Esophagus squamous epithelium (tissue), 5 donors: ENCODE results near the gene KIRREL1. TPM values are rescaled to one million over a fixed set of nuclear protein-coding genes. Genes with fewer than 3 reads are reported as not detected.

Experiments used
- DNase-seq: peaks from one replicate; lab custom pipeline; 2025; lab: John Stamatoyannopoulos, UW
- H3K27ac ChIP-seq, 4 donors: fragments of 200-600 bp; sonication (generic); one replicate each; pipeline ENCODE4 v1.5.1; 2016 to 2019; ENCODE audit warnings: mild to moderate bottlenecking in 1 of 4
- H3K27me3 ChIP-seq, 4 donors: fragments of 200-600 bp; sonication (generic); 1 replicate in 3 of 4; 2 replicates in 1 of 4; pipeline versions ENCODE4 v1.5.1 to v1.6.0; 2017 to 2021; ENCODE audit warnings: antibody characterized with exemption in 1 of 4
- H3K36me3 ChIP-seq, 3 donors: fragments of 200-600 bp; sonication (generic); one replicate each; pipeline ENCODE4 v1.5.1; 2016 to 2019
- H3K4me1 ChIP-seq, 3 donors: fragments of 200-600 bp; sonication (generic); one replicate each; pipeline ENCODE4 v1.5.1; 2017 to 2019
- H3K4me3 ChIP-seq, 4 donors: fragments of 200-600 bp; sonication (generic); 1 replicate in 3 of 4; 2 replicates in 1 of 4; pipeline ENCODE4 v1.5.1; 2016 to 2019; ENCODE audit warnings: mild to moderate bottlenecking in 2 of 4, moderate library complexity in 1 of 4
- H3K9me3 ChIP-seq, 3 donors: fragments of 200-600 bp; sonication (generic); one replicate each; pipeline ENCODE4 v1.5.1; 2016 to 2019
- CTCF ChIP-seq, 6 experiments: fragments of 450-650 bp in 4 of 6; fragments of 200-600 bp in 2 of 6; sonication (generic) in 2 of 6; IDR thresholded peaks; one replicate each; pipeline ENCODE4 v1.5.1; 2016 to 2019; ENCODE audit warnings: antibody characterized with exemption in 6 of 6, mild to moderate bottlenecking in 4 of 6, moderate library complexity in 4 of 6
- POLR2A ChIP-seq, 4 donors: fragments of 450-650 bp; IDR thresholded peaks; one replicate each; pipeline ENCODE4 v1.6.1; 2017; ENCODE audit warnings: antibody characterized with exemption in 4 of 4, mild to moderate bottlenecking in 4 of 4, moderate library complexity in 3 of 4
- WGBS, 2 donors: methylation state at CpG; one replicate each; pipeline ENCODE4 v1.1.5; 2018; 5-methylcytosine and 5-hydroxymethylcytosine counted together
- intact Hi-C: fragments of 100-400 bp; cut with DNase I; formaldehyde crosslinking; loops from one replicate; pipeline ENCODE4 v1.15.0; 2022
- total RNA-seq, 4 donors: library from RNA; depleted of rRNA; stranded (reverse); fragments of >200 nt; gene quantifications; one replicate each; pipeline ENCODE4 v1.1.0, GENCODE V29; 2016
- donor health status: DM: yes; HTN: yes; CAD: no.

Gene KIRREL1
- total RNA-seq, 4 donors from 2014 or later: 3.6 to 18.9 (median 15.2) TPM

GRCh38 chr1:158147401-158147800 is 154.0 kb downstream of the KIRREL1 start:
- no peaks in the 10 kb centered on the region for H3K36me3 ChIP-seq
- H3K9me3 ChIP-seq: no peaks in the 10 kb centered on the region
- WGBS, 2 donors: 45 to 55% methylated on average over 2 of the region's 2 CpGs
- no peaks in the 10 kb centered on the region for H3K27me3 ChIP-seq
- no peak for DNase-seq
- peaks cover 10 to 43% (median 10%) of the 10 kb centered on the region in 3 donors for H3K4me1 ChIP-seq
- intact Hi-C loops: no loop called here
- TF ChIP-seq CTCF (IDR thresholded peaks at IDR 0.05): no peak
- no peak for TF ChIP-seq POLR2A (IDR thresholded peaks at IDR 0.05)
- no peak overlapping the region for H3K4me3 ChIP-seq
- peak overlapping the region in 2 of 4 donors; percentile 54 to 84 for H3K27ac ChIP-seq

GRCh38 chr1:158147869-158148268 is 154.4 kb downstream of the KIRREL1 start:
- DNase-seq: no peak
- H3K4me1 ChIP-seq: peaks cover 10 to 43% (median 10%) of the 10 kb centered on the region in 3 donors
- H3K27ac ChIP-seq: peak overlapping the region in 2 of 4 donors; percentile 54 to 84
- 82 to 83% methylated on average over 3 of the region's 3 CpGs for WGBS, 2 donors
- H3K4me3 ChIP-seq: no peak overlapping the region
- no peaks in the 10 kb centered on the region for H3K27me3 ChIP-seq
- intact Hi-C loops: no loop called here
- H3K36me3 ChIP-seq: no peaks in the 10 kb centered on the region
- H3K9me3 ChIP-seq: no peaks in the 10 kb centered on the region
- TF ChIP-seq CTCF (IDR thresholded peaks at IDR 0.05) (no peak), POLR2A (IDR thresholded peaks at IDR 0.05) (peak in 1 of 4 donors; percentile 10)

- peak overlapping the region in 2 of 4 donors; percentile 54 to 84 for H3K27ac ChIP-seq
- no peak overlapping the region for H3K4me3 ChIP-seq
- no peaks in the 10 kb centered on the region for H3K27me3 ChIP-seq
- TF ChIP-seq POLR2A (IDR thresholded peaks at IDR 0.05) (no peak), CTCF (IDR thresholded peaks at IDR 0.05) (no peak)
- 67 to 75% methylated on average over 1 of the region's 1 CpG for WGBS, 2 donors
- H3K9me3 ChIP-seq: no peaks in the 10 kb centered on the region
- H3K36me3 ChIP-seq: no peaks in the 10 kb centered on the region
- no peak for DNase-seq
- peaks cover 10 to 43% (median 10%) of the 10 kb centered on the region in 3 donors for H3K4me1 ChIP-seq
- intact Hi-C loops: no loop called here
Observed at GRCh38 chr1:158148468-158148867, 155.0 kb downstream of the KIRREL1 start.

- Histone ChIP-seq H3K9me3 (no peaks in the 10 kb centered on the region), H3K4me1 (peaks cover 10 to 43% (median 10%) of the 10 kb centered on the region in 3 donors), H3K36me3 (no peaks in the 10 kb centered on the region), H3K4me3 (peak overlapping the region; percentile 16 to 60 (median 40)), H3K27me3 (peaks cover 0 to 4% (median 0%) of the 10 kb centered on the region in 4 donors), H3K27ac (peak overlapping the region in 3 of 4 donors; percentile 54 to 84 (median 66))
- no peak for TF ChIP-seq POLR2A (IDR thresholded peaks at IDR 0.05)
- TF ChIP-seq CTCF (IDR thresholded peaks at IDR 0.05): no peak
- intact Hi-C loops: no loop called here
- WGBS, 2 donors: 37 to 41% methylated on average over 8 of the region's 8 CpGs
- DNase-seq: no peak
Observed at GRCh38 chr1:158149175-158149574, 155.7 kb downstream of the KIRREL1 start.

Other genes starting within 250 kb of the KIRREL1 start
- gene FCRL2, start 216.5 kb upstream of the KIRREL1 start, total RNA-seq: under 1 TPM in 2 of 4 donors, not detected in 2; 0.19 to 0.32 TPM
- not detected for gene FCRL1, start 173.5 kb upstream of the KIRREL1 start, total RNA-seq
- under 1 TPM in 1 of 4 donors, not detected in 3; 0.19 TPM for gene CD5L, start 151.8 kb upstream of the KIRREL1 start, total RNA-seq
- gene CD1D, start 187.2 kb downstream of the KIRREL1 start, total RNA-seq: 1 to 10 TPM in 2 of 4 donors, under 1 TPM in 1, not detected in 1; 0.83 to 1.9 (median 1.7) TPM